ENCODE data around the gene MPC2. TPM values are rescaled to one million over a fixed set of nuclear protein-coding genes. Genes with fewer than 3 reads are reported as not detected.

The MPC2 gene
- total RNA-seq, 1 experiment from 2014 or later, result 49.9 TPM

- H3K27ac ChIP-seq (ENCODE audit: low read depth, low read length), result no peak overlapping the region
- peaks cover under 1 to 1% of the 10 kb centered on the region in 2 experiments; a peak in 3 of 4 replicates for H3K4me1 ChIP-seq (ENCODE audit: control insufficient read depth in 1 of 2, insufficient read depth in 2 of 2, low read length in 2 of 2)
- H3K9me3 ChIP-seq (ENCODE audit: control insufficient read depth in 1 of 2, insufficient read depth in 1 of 2, low read depth in 1 of 2, low read length in 2 of 2), result no peaks in the 10 kb centered on the region
- H3K9ac ChIP-seq (ENCODE audit: low read length), result no peak overlapping the region
- no peaks in the 10 kb centered on the region for H4K20me1 ChIP-seq (ENCODE audit: insufficient read depth)
- no peak for ATAC-seq
- intact Hi-C loops (cut with micrococcal nuclease), result no loop called here
- H3K36me3 ChIP-seq (ENCODE audit: control insufficient read depth in 1 of 2, insufficient read depth in 2 of 2, low read length in 2 of 2), result no peaks in the 10 kb centered on the region
- CTCF ChIA-PET, result no interaction called here
- H3K79me2 ChIP-seq (ENCODE audit: insufficient read depth, low read length), result peaks cover 87% of the 10 kb centered on the region
- H3K4me3 ChIP-seq (replicated peaks in 1 of 2; ENCODE audit: low read depth in 1 of 2, low read length in 2 of 2), result no peak overlapping the region
- POLR2A ChIA-PET, result no interaction called here
- H3K4me2 ChIP-seq (ENCODE audit: low read length), result no peak overlapping the region
- no peaks in the 10 kb centered on the region for H3K27me3 ChIP-seq (ENCODE audit: insufficient read depth, low read length)
- DNase-seq (ENCODE audit: low read depth, low spot score), result no peak
- no TSS peak for BruUV-seq (replicated peaks)
- TF ChIP-seq FOSL1 (IDR thresholded peaks at IDR 0.05; ENCODE audit: low read depth) (no peak), YY1 (IDR thresholded peaks at IDR 0.05; ENCODE audit: extremely low read depth, insufficient replicate concordance, low read depth, low read length) (no peak), MAX (IDR thresholded peaks at IDR 0.05) (no peak), POLR2A (IDR thresholded peaks at IDR 0.05; ENCODE audit: borderline replicate concordance, extremely low read depth, insufficient read depth, insufficient read length) (no peak), CBX3 (IDR thresholded peaks at IDR 0.05; ENCODE audit: low read depth) (no peak), SP1 (IDR thresholded peaks at IDR 0.05; ENCODE audit: low read depth) (no peak), ZFX (IDR thresholded peaks at IDR 0.05) (no peak), RAD21 (IDR thresholded peaks at IDR 0.05; ENCODE audit: low read depth) (no peak), EZH2 (IDR thresholded peaks at IDR 0.05) (no peak), CEBPB (IDR thresholded peaks at IDR 0.05; ENCODE audit: low read depth) (no peak), JUND (IDR thresholded peaks at IDR 0.05) (no peak), SIN3A (IDR thresholded peaks at IDR 0.05; ENCODE audit: low read depth) (no peak)
- TF ChIP-seq, protein P1, sequence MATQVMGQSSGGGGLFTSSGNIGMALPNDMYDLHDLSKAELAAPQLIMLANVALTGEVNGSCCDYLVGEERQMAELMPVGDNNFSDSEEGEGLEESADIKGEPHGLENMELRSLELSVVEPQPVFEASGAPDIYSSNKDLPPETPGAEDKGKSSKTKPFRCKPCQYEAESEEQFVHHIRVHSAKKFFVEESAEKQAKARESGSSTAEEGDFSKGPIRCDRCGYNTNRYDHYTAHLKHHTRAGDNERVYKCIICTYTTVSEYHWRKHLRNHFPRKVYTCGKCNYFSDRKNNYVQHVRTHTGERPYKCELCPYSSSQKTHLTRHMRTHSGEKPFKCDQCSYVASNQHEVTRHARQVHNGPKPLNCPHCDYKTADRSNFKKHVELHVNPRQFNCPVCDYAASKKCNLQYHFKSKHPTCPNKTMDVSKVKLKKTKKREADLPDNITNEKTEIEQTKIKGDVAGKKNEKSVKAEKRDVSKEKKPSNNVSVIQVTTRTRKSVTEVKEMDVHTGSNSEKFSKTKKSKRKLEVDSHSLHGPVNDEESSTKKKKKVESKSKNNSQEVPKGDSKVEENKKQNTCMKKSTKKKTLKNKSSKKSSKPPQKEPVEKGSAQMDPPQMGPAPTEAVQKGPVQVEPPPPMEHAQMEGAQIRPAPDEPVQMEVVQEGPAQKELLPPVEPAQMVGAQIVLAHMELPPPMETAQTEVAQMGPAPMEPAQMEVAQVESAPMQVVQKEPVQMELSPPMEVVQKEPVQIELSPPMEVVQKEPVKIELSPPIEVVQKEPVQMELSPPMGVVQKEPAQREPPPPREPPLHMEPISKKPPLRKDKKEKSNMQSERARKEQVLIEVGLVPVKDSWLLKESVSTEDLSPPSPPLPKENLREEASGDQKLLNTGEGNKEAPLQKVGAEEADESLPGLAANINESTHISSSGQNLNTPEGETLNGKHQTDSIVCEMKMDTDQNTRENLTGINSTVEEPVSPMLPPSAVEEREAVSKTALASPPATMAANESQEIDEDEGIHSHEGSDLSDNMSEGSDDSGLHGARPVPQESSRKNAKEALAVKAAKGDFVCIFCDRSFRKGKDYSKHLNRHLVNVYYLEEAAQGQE (IDR thresholded peaks at IDR 0.05; ENCODE audit: low read depth), result no peak
- RAD21 ChIA-PET (ENCODE audit: low non-redundant PET in 1 of 2, low total read pairs in 2 of 2, uncharacterized antibody in 2 of 2, unreplicated experiment in 2 of 2), result no interaction called here
- H2AFZ ChIP-seq (ENCODE audit: low read depth, low read length, poor library complexity, severe bottlenecking), result no peak overlapping the region
- no peaks in the 10 kb centered on the region for H3K9me2 ChIP-seq (ENCODE audit: insufficient read depth)
Observed at GRCh38 chr1:167943541-167943940, 6.7 kb upstream of the MPC2 start.

All from HCT116 (cell line).